GM23248 (cell line): ENCODE data around the gene LDLRAD2.

Experiments used
- EZH2 ChIP-seq: fragments of 200-600 bp; sonication (generic); IDR thresholded peaks from 2 replicates; pipeline ENCODE4 v1.6.1; 2018; ENCODE audit warnings: antibody characterized with exemption, mild to moderate bottlenecking; ENCODE audit not compliant: insufficient read depth, poor library complexity, severe bottlenecking
- EZH2phosphoT487 ChIP-seq: fragments of 200-600 bp; sonication (generic); IDR thresholded peaks from 2 replicates; pipeline ENCODE4 v1.6.1; 2018; ENCODE audit warnings: antibody characterized with exemption, moderate library complexity, mild to moderate bottlenecking, low read depth; ENCODE audit not compliant: insufficient read depth

- TF ChIP-seq EZH2phosphoT487, result no peak
- no peak for TF ChIP-seq EZH2
Observed at GRCh38 chr1:21778405-21778727, 33.7 kb upstream of the LDLRAD2 start.
